Retinal pigment epithelial cell (primary cell): Measurements from ENCODE around the gene CORO6.
A peak's percentile ranks its signal among the peaks of the same experiment; 100 is the strongest.

Experiments used
- DNase-seq: peaks from one replicate; pipeline ENCODE4 v3.0.0-alpha.2; 2010; ENCODE audit warnings: low read depth
- H3K4me3 ChIP-seq: 2 replicates; pipeline ENCODE4 v1.5.1; 2011; ENCODE audit warnings: mild to moderate bottlenecking, low read length, control low read depth, moderate library complexity
- CTCF ChIP-seq: conservative IDR thresholded peaks from 2 replicates; pipeline ENCODE4 v1.5.1; 2011; ENCODE audit warnings: low read depth, low read length, control low read depth, inconsistent platforms

Gene CORO6

GRCh38 chr17:29576214-29577000 is 46.3 kb downstream of the CORO6 start:
- TF ChIP-seq CTCF = no peak
- no peak overlapping the region for H3K4me3 ChIP-seq
- DNase-seq = no peak

GRCh38 chr17:29575511-29576213 is 47.0 kb downstream of the CORO6 start:
- no peak overlapping the region for H3K4me3 ChIP-seq
- no peak for DNase-seq
- no peak for TF ChIP-seq CTCF

GRCh38 chr17:29574732-29575510 is 47.8 kb downstream of the CORO6 start:
- H3K4me3 ChIP-seq = no peak overlapping the region
- DNase-seq = no peak
- no peak for TF ChIP-seq CTCF

- TF ChIP-seq CTCF = no peak
- no peak for DNase-seq
- H3K4me3 ChIP-seq = no peak overlapping the region
Measured at GRCh38 chr17:29573871-29574731, 48.6 kb downstream of the CORO6 start.

- no peak for DNase-seq
- no peak overlapping the region for H3K4me3 ChIP-seq
- TF ChIP-seq CTCF = no peak
Measured at GRCh38 chr17:29573558-29573869, 49.2 kb downstream of the CORO6 start.

GRCh38 chr17:29572691-29573557 is 49.8 kb downstream of the CORO6 start:
- no peak for DNase-seq
- no peak overlapping the region for H3K4me3 ChIP-seq
- peak; percentile 60 for TF ChIP-seq CTCF
